ENCODE results near the gene AHRR.

The AHRR gene

DNA sequence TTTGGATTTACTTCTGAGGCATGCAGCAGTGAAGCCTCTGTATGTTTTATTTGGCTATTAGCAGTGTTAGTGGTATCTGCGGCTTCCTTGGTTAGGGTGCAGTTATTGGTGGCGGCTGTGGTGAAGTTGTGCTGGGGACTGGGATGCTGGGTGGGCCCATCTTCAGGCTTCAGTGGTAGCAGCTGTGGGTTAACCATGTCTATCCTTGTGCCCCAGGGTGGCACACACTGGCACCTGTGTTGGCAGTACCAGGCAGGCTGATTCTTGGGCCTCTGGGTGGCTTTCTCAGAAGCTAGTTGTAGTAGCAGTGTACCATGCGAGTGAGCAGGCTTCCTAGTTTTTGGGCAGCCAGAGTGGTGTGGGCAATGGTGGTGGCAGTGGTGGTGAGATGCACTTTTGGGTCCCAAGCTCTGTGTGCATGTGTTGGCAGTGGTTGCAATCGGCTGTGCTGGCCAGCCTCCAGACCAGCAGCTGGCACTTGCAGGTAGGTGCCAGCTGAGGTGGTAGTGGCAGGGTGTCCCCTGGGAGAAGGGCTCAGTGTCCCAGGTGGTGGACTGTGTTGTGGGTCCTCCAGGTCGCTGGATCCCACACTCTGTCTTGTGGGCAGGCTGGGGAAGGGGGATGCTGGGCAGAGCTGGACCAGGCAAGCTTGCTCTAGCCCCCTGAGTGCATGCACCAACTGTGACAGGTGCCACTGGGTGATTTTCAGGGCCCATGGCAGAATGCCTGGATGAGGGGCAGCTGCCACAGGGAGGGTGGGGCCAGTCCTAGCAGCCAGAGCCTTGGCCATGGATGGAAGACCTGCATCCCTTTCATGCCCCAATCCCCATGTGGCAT is 13.6 kb downstream of the AHRR start:
- ChIA-PET CTCF (no interaction called here), POLR2A (interaction anchor here (1.3 kb wide), 1 partner anchor 9 kb away, joined by 6 read pairs; no protein-coding TSS in a partner anchor)
- no peak for DNase-seq
- peaks cover 0 to 8% (median 2%) of the 10 kb centered on the region in 4 experiments for H3K4me1 ChIP-seq (ENCODE audit: control extremely low read depth in 1 of 4, control insufficient read depth in 4 of 4, insufficient read depth in 4 of 4, low read length in 3 of 4)
- no peak overlapping the region for H3K27ac ChIP-seq (ENCODE audit: insufficient read depth in 1 of 2, low read depth in 1 of 2, low read length in 2 of 2, poor library complexity in 1 of 2, severe bottlenecking in 2 of 2)
- peaks cover 0 to 5% (median 0%) of the 10 kb centered on the region in 4 experiments for H3K36me3 ChIP-seq (ENCODE audit: control insufficient read depth in 4 of 4, insufficient read depth in 4 of 4, low read length in 3 of 4)
- WGBS (ENCODE audit: insufficient coverage), result 95% methylated on average over 4 of the region's 5 CpGs
- H3K9me3 ChIP-seq (ENCODE audit: control extremely low read depth in 1 of 5, control insufficient read depth in 4 of 5, insufficient read depth in 2 of 5, low read depth in 1 of 5, low read length in 4 of 5), result no peaks in the 10 kb centered on the region
- H3K27me3 ChIP-seq (replicated peaks in 2 of 5; ENCODE audit: control insufficient read depth in 4 of 5, insufficient read depth in 5 of 5, low read length in 4 of 5), result no peaks in the 10 kb centered on the region
- H3K4me3 ChIP-seq (ENCODE audit: control insufficient read depth in 1 of 7, extremely low read depth in 1 of 7, insufficient read depth in 4 of 7, low read depth in 2 of 7, low read length in 6 of 7), result no peak overlapping the region

DNA sequence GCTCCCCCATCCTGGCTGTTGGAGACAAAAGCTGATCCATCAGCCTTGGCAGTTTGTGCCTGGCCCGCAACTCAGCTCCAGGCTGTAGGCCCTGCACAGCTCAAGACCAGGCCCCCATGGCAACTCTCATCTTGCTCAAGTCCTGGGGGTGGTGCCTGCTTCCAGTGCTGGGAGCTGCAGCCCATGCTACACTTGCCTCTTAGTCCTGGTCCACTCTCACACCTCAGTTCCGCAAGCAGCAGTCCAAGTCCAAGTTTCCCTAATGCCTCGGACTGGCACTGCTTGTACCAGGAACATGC is 14.2 kb downstream of the AHRR start:
- POLR2A ChIA-PET, result interaction anchor here (1.3 kb wide), 1 partner anchor 9 kb away, joined by 6 read pairs; no protein-coding TSS in a partner anchor
- H3K36me3 ChIP-seq (ENCODE audit: control insufficient read depth in 4 of 4, insufficient read depth in 4 of 4, low read length in 3 of 4), result peaks cover 0 to 5% (median 0%) of the 10 kb centered on the region in 4 experiments
- no peak for DNase-seq
- no peaks in the 10 kb centered on the region for H3K9me3 ChIP-seq (ENCODE audit: control extremely low read depth in 1 of 5, control insufficient read depth in 4 of 5, insufficient read depth in 2 of 5, low read depth in 1 of 5, low read length in 4 of 5)
- H3K4me1 ChIP-seq (ENCODE audit: control extremely low read depth in 1 of 4, control insufficient read depth in 4 of 4, insufficient read depth in 4 of 4, low read length in 3 of 4), result peaks cover 0 to 8% (median 2%) of the 10 kb centered on the region in 4 experiments
- no peak overlapping the region for H3K4me3 ChIP-seq (ENCODE audit: control insufficient read depth in 1 of 7, extremely low read depth in 1 of 7, insufficient read depth in 4 of 7, low read depth in 2 of 7, low read length in 6 of 7)
- CTCF ChIA-PET, result no interaction called here
- no peaks in the 10 kb centered on the region for H3K27me3 ChIP-seq (replicated peaks in 2 of 5; ENCODE audit: control insufficient read depth in 4 of 5, insufficient read depth in 5 of 5, low read length in 4 of 5)
- H3K27ac ChIP-seq (ENCODE audit: insufficient read depth in 1 of 2, low read depth in 1 of 2, low read length in 2 of 2, poor library complexity in 1 of 2, severe bottlenecking in 2 of 2), result no peak overlapping the region
- 100% methylated on average over 3 of the region's 3 CpGs for WGBS (ENCODE audit: insufficient coverage)

DNA sequence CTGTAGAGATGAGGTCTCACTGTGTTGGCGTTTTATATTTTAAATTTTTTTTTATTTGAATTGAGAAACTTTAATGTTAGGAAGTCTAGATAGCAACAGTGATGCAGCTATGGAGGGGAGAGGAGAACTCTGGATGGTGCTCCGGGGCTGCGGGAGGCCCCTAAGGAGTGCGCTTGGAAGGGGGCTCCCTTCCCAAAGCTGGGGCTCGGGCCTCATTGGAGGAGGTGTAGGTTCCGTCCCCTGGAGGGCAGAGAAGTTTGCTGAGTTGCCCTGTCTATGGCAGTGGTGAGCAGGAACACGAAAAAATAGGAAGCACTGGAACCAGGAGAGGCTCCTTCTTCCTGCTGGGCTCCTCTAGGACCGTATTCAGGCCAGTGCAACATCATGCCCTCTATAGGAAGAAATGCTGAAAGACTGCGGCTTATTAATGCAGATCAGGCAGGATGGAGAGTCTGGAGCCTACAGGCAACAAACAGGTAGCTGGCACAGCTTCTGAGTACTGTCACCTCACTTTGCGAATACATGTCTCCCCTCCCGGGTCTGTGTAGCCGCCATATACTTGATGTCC is 16.1 kb downstream of the AHRR start:
- no peak overlapping the region for H3K27ac ChIP-seq (ENCODE audit: insufficient read depth in 1 of 2, low read depth in 1 of 2, low read length in 2 of 2, poor library complexity in 1 of 2, severe bottlenecking in 2 of 2)
- H3K36me3 ChIP-seq (ENCODE audit: control insufficient read depth in 4 of 4, insufficient read depth in 4 of 4, low read length in 3 of 4), result peaks cover 0 to 3% (median 0%) of the 10 kb centered on the region in 4 experiments
- no peak overlapping the region for H3K4me3 ChIP-seq (ENCODE audit: control insufficient read depth in 1 of 7, extremely low read depth in 1 of 7, insufficient read depth in 4 of 7, low read depth in 2 of 7, low read length in 6 of 7)
- 89% methylated on average over 9 of the region's 12 CpGs for WGBS (ENCODE audit: insufficient coverage)
- peaks cover 0 to 5% (median 3%) of the 10 kb centered on the region in 5 experiments for H3K27me3 ChIP-seq (replicated peaks in 2 of 5; ENCODE audit: control insufficient read depth in 4 of 5, insufficient read depth in 5 of 5, low read length in 4 of 5)
- POLR2A ChIA-PET, result no interaction called here
- H3K4me1 ChIP-seq (ENCODE audit: control extremely low read depth in 1 of 4, control insufficient read depth in 4 of 4, insufficient read depth in 4 of 4, low read length in 3 of 4), result peaks cover 0 to 12% (median 1%) of the 10 kb centered on the region in 4 experiments
- DNase-seq, result no peak
- CTCF ChIA-PET, result interaction anchor here (1.1 to 1.4 kb wide), 2 partner anchors 12 to 94 kb away, joined by 3 read pairs; no protein-coding TSS in a partner anchor
- H3K9me3 ChIP-seq (ENCODE audit: control extremely low read depth in 1 of 5, control insufficient read depth in 4 of 5, insufficient read depth in 2 of 5, low read depth in 1 of 5, low read length in 4 of 5), result peaks cover under 1 to 2% (median under 1%) of the 10 kb centered on the region in 5 experiments

- Histone ChIP-seq H3K4me1 (ENCODE audit: control extremely low read depth in 1 of 4, control insufficient read depth in 4 of 4, insufficient read depth in 4 of 4, low read length in 3 of 4) (peaks cover 0 to 36% (median 16%) of the 10 kb centered on the region in 4 experiments), H3K27me3 (replicated peaks in 2 of 5; ENCODE audit: control insufficient read depth in 4 of 5, insufficient read depth in 5 of 5, low read length in 4 of 5) (peaks cover 0 to 11% (median 6%) of the 10 kb centered on the region in 5 experiments), H3K36me3 (ENCODE audit: control insufficient read depth in 4 of 4, insufficient read depth in 4 of 4, low read length in 3 of 4) (peaks cover 0 to 22% (median 0%) of the 10 kb centered on the region in 4 experiments), H3K4me3 (ENCODE audit: control insufficient read depth in 1 of 7, extremely low read depth in 1 of 7, insufficient read depth in 4 of 7, low read depth in 2 of 7, low read length in 6 of 7) (peak overlapping the region in 1 of 7 experiments; percentile 31), H3K27ac (ENCODE audit: insufficient read depth in 1 of 2, low read depth in 1 of 2, low read length in 2 of 2, poor library complexity in 1 of 2, severe bottlenecking in 2 of 2) (no peak overlapping the region), H3K9me3 (ENCODE audit: control extremely low read depth in 1 of 5, control insufficient read depth in 4 of 5, insufficient read depth in 2 of 5, low read depth in 1 of 5, low read length in 4 of 5) (peaks cover 1 to 9% (median 7%) of the 10 kb centered on the region in 5 experiments)
- ChIA-PET POLR2A (no interaction called here), CTCF (interaction anchor here (1.2 to 1.7 kb wide), 4 partner anchors 13 to 83 kb away, joined by 3 to 7 read pairs (median 4); partner anchors contain the start of gene AHRR)
- DNase-seq, result no peak
- WGBS (ENCODE audit: insufficient coverage), result 95% methylated on average over 19 of the region's 27 CpGs
Measured at GRCh38 chr5:342501-343460, 21.3 kb downstream of the AHRR start.

- WGBS (ENCODE audit: insufficient coverage), result 21% methylated on average over 73 of the region's 102 CpGs
- Histone ChIP-seq H3K4me1 (ENCODE audit: control extremely low read depth in 1 of 4, control insufficient read depth in 4 of 4, insufficient read depth in 4 of 4, low read length in 3 of 4) (peaks cover 0 to 34% (median 16%) of the 10 kb centered on the region in 4 experiments), H3K27ac (ENCODE audit: insufficient read depth in 1 of 2, low read depth in 1 of 2, low read length in 2 of 2, poor library complexity in 1 of 2, severe bottlenecking in 2 of 2) (no peak overlapping the region), H3K9me3 (ENCODE audit: control extremely low read depth in 1 of 5, control insufficient read depth in 4 of 5, insufficient read depth in 2 of 5, low read depth in 1 of 5, low read length in 4 of 5) (peaks cover 1 to 9% (median 7%) of the 10 kb centered on the region in 5 experiments), H3K36me3 (ENCODE audit: control insufficient read depth in 4 of 4, insufficient read depth in 4 of 4, low read length in 3 of 4) (peaks cover 0 to 29% (median 0%) of the 10 kb centered on the region in 4 experiments), H3K27me3 (replicated peaks in 2 of 5; ENCODE audit: control insufficient read depth in 4 of 5, insufficient read depth in 5 of 5, low read length in 4 of 5) (peaks cover 0 to 11% (median 6%) of the 10 kb centered on the region in 5 experiments), H3K4me3 (ENCODE audit: control insufficient read depth in 1 of 7, extremely low read depth in 1 of 7, insufficient read depth in 4 of 7, low read depth in 2 of 7, low read length in 6 of 7) (peak overlapping the region in 6 of 7 experiments; percentile 15 to 58 (median 50))
- DNase-seq, result peak; percentile 54 to 84 (median 79)
- CTCF ChIA-PET, result interaction anchor here (1.0 to 1.1 kb wide), 3 partner anchors 27 to 74 kb away, joined by 3 read pairs; no protein-coding TSS in a partner anchor
- POLR2A ChIA-PET, result interaction anchor here (1.5 kb wide), 1 partner anchor 8 kb away, joined by 6 read pairs; no protein-coding TSS in a partner anchor
Measured at GRCh38 chr5:343461-344401, 22.2 kb downstream of the AHRR start.

GRCh38 chr5:344668-345067 is 23.2 kb downstream of the AHRR start:
- peaks cover 0 to 11% (median 6%) of the 10 kb centered on the region in 5 experiments for H3K27me3 ChIP-seq (replicated peaks in 2 of 5; ENCODE audit: control insufficient read depth in 4 of 5, insufficient read depth in 5 of 5, low read length in 4 of 5)
- no peak for DNase-seq
- H3K36me3 ChIP-seq (ENCODE audit: control insufficient read depth in 4 of 4, insufficient read depth in 4 of 4, low read length in 3 of 4), result peaks cover 0 to 29% (median 0%) of the 10 kb centered on the region in 4 experiments
- WGBS (ENCODE audit: insufficient coverage), result 100% methylated on average over 3 of the region's 8 CpGs
- peaks cover 0 to 34% (median 16%) of the 10 kb centered on the region in 4 experiments for H3K4me1 ChIP-seq (ENCODE audit: control extremely low read depth in 1 of 4, control insufficient read depth in 4 of 4, insufficient read depth in 4 of 4, low read length in 3 of 4)
- CTCF ChIA-PET, result interaction anchor here (1.0 to 1.1 kb wide), 3 partner anchors 28 to 73 kb away, joined by 3 read pairs; no protein-coding TSS in a partner anchor
- H3K27ac ChIP-seq (ENCODE audit: insufficient read depth in 1 of 2, low read depth in 1 of 2, low read length in 2 of 2, poor library complexity in 1 of 2, severe bottlenecking in 2 of 2), result no peak overlapping the region
- POLR2A ChIA-PET, result interaction anchor here (1.5 kb wide), 1 partner anchor 9 kb away, joined by 6 read pairs; no protein-coding TSS in a partner anchor
- no peak overlapping the region for H3K4me3 ChIP-seq (ENCODE audit: control insufficient read depth in 1 of 7, extremely low read depth in 1 of 7, insufficient read depth in 4 of 7, low read depth in 2 of 7, low read length in 6 of 7)
- peaks cover 1 to 9% (median 7%) of the 10 kb centered on the region in 5 experiments for H3K9me3 ChIP-seq (ENCODE audit: control extremely low read depth in 1 of 5, control insufficient read depth in 4 of 5, insufficient read depth in 2 of 5, low read depth in 1 of 5, low read length in 4 of 5)
